Activated T-helper 1 cell treated with anti-CD3 and anti-CD28 coated beads, Interleukin-12 subunit alpha, Interleukin-12 subunit beta, Interleukin-2, Interleukin-4 antibody, amounts not matched to agents 30 ng/mL and 10 ng/mL and 1 ng/mL, durations not matched to agents 14 hours and 24 hours and 36 hours (primary cell): ENCODE results near the gene BCL2L15. TPM values are rescaled to one million over a fixed set of nuclear protein-coding genes. Genes with fewer than 3 reads are reported as not detected.

Source experiments
- DNase-seq: peaks from one replicate; pipeline ENCODE4 v3.0.0; 2021; ENCODE audit warnings: low spot score
- H3K27ac Mint-ChIP-seq: one replicate; pipeline ENCODE4 v1.8.0; 2021; ENCODE audit warnings: mild to moderate bottlenecking, mixed read lengths
- H3K27me3 Mint-ChIP-seq: one replicate; pipeline ENCODE4 v1.8.0; 2022; ENCODE audit warnings: mild to moderate bottlenecking, moderate library complexity, mixed read lengths; ENCODE audit not compliant: insufficient read depth
- H3K36me3 Mint-ChIP-seq: one replicate; pipeline ENCODE4 v1.8.0; 2021; ENCODE audit warnings: low read depth, mixed read lengths
- H3K4me1 Mint-ChIP-seq: one replicate; pipeline ENCODE4 v1.8.0; 2021; ENCODE audit warnings: low read depth, mixed read lengths
- H3K4me3 Mint-ChIP-seq: one replicate; pipeline ENCODE4 v1.8.0; 2021; ENCODE audit warnings: mild to moderate bottlenecking, moderate library complexity, mixed read lengths
- H3K9me3 Mint-ChIP-seq: one replicate; pipeline ENCODE4 v1.8.0; 2021; ENCODE audit warnings: mixed read lengths
- intact Hi-C: fragments of 100-400 bp; cut with micrococcal nuclease; formaldehyde crosslinking; loops from one replicate; pipeline ENCODE4 v1.15.1; 2024
- total RNA-seq: library from RNA; stranded (reverse); gene quantifications from 2 replicates; pipeline ENCODE4 v1.2.3, GENCODE V29; 2022

Gene BCL2L15
- total RNA-seq, 1 donor from 2014 or later = 0.67 TPM

- peaks cover 47% of the 10 kb centered on the region for H3K36me3 Mint-ChIP-seq
- peak overlapping the region; percentile 99 for H3K4me3 Mint-ChIP-seq
- intact Hi-C loops = loop anchor here (1.0 to 10.0 kb wide), 5 partner anchors 32 to 949 kb away; partner anchors contain the start of genes MAGI3, NRAS, PTPN22 and SLC16A1
- peaks cover 65% of the 10 kb centered on the region for H3K4me1 Mint-ChIP-seq
- H3K27me3 Mint-ChIP-seq = no peaks in the 10 kb centered on the region
- H3K27ac Mint-ChIP-seq = peak overlapping the region; percentile 95
- no peaks in the 10 kb centered on the region for H3K9me3 Mint-ChIP-seq
- DNase-seq = no peak
Measured at GRCh38 chr1:113903501-113904292, 16.3 kb upstream of the BCL2L15 start.

GRCh38 chr1:113901191-113901590 is 13.8 kb upstream of the BCL2L15 start:
- H3K36me3 Mint-ChIP-seq = peaks cover 60% of the 10 kb centered on the region
- peak overlapping the region; percentile 27 for H3K4me3 Mint-ChIP-seq
- intact Hi-C loops = loop anchor here (5.0 to 10.0 kb wide), 3 partner anchors 506 to 946 kb away; partner anchors contain the start of genes MAGI3, NRAS and SLC16A1

GRCh38 chr1:113899111-113899510 is 11.7 kb upstream of the BCL2L15 start:
- DNase-seq = no peak
- Mint-ChIP-seq H3K27me3 (no peaks in the 10 kb centered on the region), H3K36me3 (peaks cover 73% of the 10 kb centered on the region), H3K4me3 (no peak overlapping the region), H3K9me3 (no peaks in the 10 kb centered on the region), H3K27ac (no peak overlapping the region), H3K4me1 (peaks cover 65% of the 10 kb centered on the region)
- intact Hi-C loops = no loop called here

More at GRCh38 chr1:113901191-113901590, 13.8 kb upstream of the BCL2L15 start:
- DNase-seq = no peak
- no peak overlapping the region for H3K27ac Mint-ChIP-seq
- H3K9me3 Mint-ChIP-seq = no peaks in the 10 kb centered on the region
- no peaks in the 10 kb centered on the region for H3K27me3 Mint-ChIP-seq
- H3K4me1 Mint-ChIP-seq = peaks cover 71% of the 10 kb centered on the region

- Mint-ChIP-seq H3K4me1 (peaks cover 57% of the 10 kb centered on the region), H3K27me3 (no peaks in the 10 kb centered on the region), H3K27ac (peak overlapping the region; percentile 65), H3K36me3 (peaks cover 74% of the 10 kb centered on the region), H3K4me3 (no peak overlapping the region), H3K9me3 (no peaks in the 10 kb centered on the region)
- intact Hi-C loops = no loop called here
- DNase-seq = no peak
Measured at GRCh38 chr1:113898241-113898814, 10.9 kb upstream of the BCL2L15 start.

- no peak overlapping the region for H3K27ac Mint-ChIP-seq
- H3K4me3 Mint-ChIP-seq = no peak overlapping the region
- H3K9me3 Mint-ChIP-seq = no peaks in the 10 kb centered on the region
- no peak for DNase-seq
- H3K27me3 Mint-ChIP-seq = no peaks in the 10 kb centered on the region
- H3K36me3 Mint-ChIP-seq = peaks cover 56% of the 10 kb centered on the region
- intact Hi-C loops = no loop called here
- H3K4me1 Mint-ChIP-seq = peaks cover 34% of the 10 kb centered on the region
Measured at GRCh38 chr1:113895961-113896360, 8.6 kb upstream of the BCL2L15 start.

GRCh38 chr1:113895098-113895497 is 7.7 kb upstream of the BCL2L15 start:
- H3K4me1 Mint-ChIP-seq = peaks cover 32% of the 10 kb centered on the region
- no peak overlapping the region for H3K27ac Mint-ChIP-seq
- H3K4me3 Mint-ChIP-seq = no peak overlapping the region
- no peaks in the 10 kb centered on the region for H3K27me3 Mint-ChIP-seq
- peaks cover 53% of the 10 kb centered on the region for H3K36me3 Mint-ChIP-seq
- no peaks in the 10 kb centered on the region for H3K9me3 Mint-ChIP-seq
- DNase-seq = no peak
- intact Hi-C loops = no loop called here

- Mint-ChIP-seq H3K27me3 (no peaks in the 10 kb centered on the region), H3K4me3 (no peak overlapping the region), H3K27ac (no peak overlapping the region), H3K4me1 (peaks cover 14% of the 10 kb centered on the region), H3K36me3 (peaks cover 37% of the 10 kb centered on the region), H3K9me3 (no peaks in the 10 kb centered on the region)
- intact Hi-C loops = no loop called here
- DNase-seq = no peak
Measured at GRCh38 chr1:113893267-113893666, 5.9 kb upstream of the BCL2L15 start.

GRCh38 chr1:113891631-113892220 is 4.3 kb upstream of the BCL2L15 start:
- DNase-seq = no peak
- H3K4me3 Mint-ChIP-seq = no peak overlapping the region
- H3K9me3 Mint-ChIP-seq = no peaks in the 10 kb centered on the region
- H3K4me1 Mint-ChIP-seq = peaks cover 17% of the 10 kb centered on the region
- H3K27me3 Mint-ChIP-seq = no peaks in the 10 kb centered on the region
- intact Hi-C loops = loop anchor here (1.0 kb wide), 1 partner anchor 17 kb away; no protein-coding TSS in a partner anchor
- no peak overlapping the region for H3K27ac Mint-ChIP-seq
- peaks cover 27% of the 10 kb centered on the region for H3K36me3 Mint-ChIP-seq

GRCh38 chr1:113890816-113891215 is 3.4 kb upstream of the BCL2L15 start:
- no peak for DNase-seq
- H3K27me3 Mint-ChIP-seq = no peaks in the 10 kb centered on the region
- peaks cover 22% of the 10 kb centered on the region for H3K36me3 Mint-ChIP-seq
- H3K9me3 Mint-ChIP-seq = no peaks in the 10 kb centered on the region
- intact Hi-C loops = loop anchor here (1.0 kb wide), 1 partner anchor 17 kb away; no protein-coding TSS in a partner anchor
- H3K4me1 Mint-ChIP-seq = peaks cover 23% of the 10 kb centered on the region
- peak overlapping the region; percentile 49 for H3K27ac Mint-ChIP-seq
- H3K4me3 Mint-ChIP-seq = no peak overlapping the region

- peaks cover 23% of the 10 kb centered on the region for H3K4me1 Mint-ChIP-seq
- H3K36me3 Mint-ChIP-seq = peaks cover 11% of the 10 kb centered on the region
- no peaks in the 10 kb centered on the region for H3K9me3 Mint-ChIP-seq
- peak overlapping the region; percentile 1 for H3K4me3 Mint-ChIP-seq
- intact Hi-C loops = no loop called here
- no peaks in the 10 kb centered on the region for H3K27me3 Mint-ChIP-seq
- no peak for DNase-seq
- no peak overlapping the region for H3K27ac Mint-ChIP-seq
Measured at GRCh38 chr1:113886417-113887401, 672 bp downstream of the BCL2L15 start.

- Mint-ChIP-seq H3K4me1 (peaks cover 44% of the 10 kb centered on the region), H3K4me3 (no peak overlapping the region)
- intact Hi-C loops = no loop called here
Measured at GRCh38 chr1:113881661-113882060, 5.7 kb downstream of the BCL2L15 start.

GRCh38 chr1:113879739-113880038 is 7.7 kb downstream of the BCL2L15 start:
- Mint-ChIP-seq H3K4me3 (no peak overlapping the region), H3K4me1 (peaks cover 53% of the 10 kb centered on the region), H3K36me3 (peaks cover 2% of the 10 kb centered on the region), H3K27ac (no peak overlapping the region), H3K27me3 (no peaks in the 10 kb centered on the region), H3K9me3 (no peaks in the 10 kb centered on the region)
- intact Hi-C loops = no loop called here
- DNase-seq = no peak

More at GRCh38 chr1:113881661-113882060, 5.7 kb downstream of the BCL2L15 start:
- Mint-ChIP-seq H3K27me3 (no peaks in the 10 kb centered on the region), H3K9me3 (no peaks in the 10 kb centered on the region), H3K36me3 (peaks cover 6% of the 10 kb centered on the region), H3K27ac (no peak overlapping the region)
- DNase-seq = no peak
